Endothelial cell (in vitro differentiated cells): ENCODE data around the gene NOP9. TPM values are rescaled to one million over a fixed set of nuclear protein-coding genes. Genes with fewer than 3 reads are reported as not detected.

Experiments
- DNase-seq: peaks from one replicate; pipeline ENCODE4 v3.0.0; 2021; ENCODE audit warnings: low spot score
- H3K27ac Mint-ChIP-seq: one replicate; pipeline ENCODE4 v1.8.0; 2021; ENCODE audit warnings: mixed read lengths, inconsistent platforms; ENCODE audit not compliant: unreplicated experiment
- H3K27me3 Mint-ChIP-seq: one replicate; pipeline ENCODE4 v1.8.0; 2021; ENCODE audit warnings: mild to moderate bottlenecking, moderate library complexity, mixed read lengths, inconsistent platforms; ENCODE audit not compliant: unreplicated experiment
- H3K36me3 Mint-ChIP-seq: one replicate; pipeline ENCODE4 v1.8.0; 2021; ENCODE audit warnings: mild to moderate bottlenecking, low read depth, mixed read lengths, inconsistent platforms; ENCODE audit not compliant: unreplicated experiment
- H3K4me1 Mint-ChIP-seq: one replicate; pipeline ENCODE4 v1.8.0; 2021; ENCODE audit warnings: mild to moderate bottlenecking, mixed read lengths, inconsistent platforms; ENCODE audit not compliant: unreplicated experiment
- H3K4me3 Mint-ChIP-seq: one replicate; pipeline ENCODE4 v1.8.0; 2021; ENCODE audit warnings: mild to moderate bottlenecking, mixed read lengths, inconsistent platforms; ENCODE audit not compliant: unreplicated experiment
- H3K9me3 Mint-ChIP-seq: one replicate; pipeline ENCODE4 v1.8.0; 2021; ENCODE audit warnings: mixed read lengths, inconsistent platforms; ENCODE audit not compliant: unreplicated experiment
- total RNA-seq: library from RNA; stranded (reverse); fragmentation: NEBNext Ultra II Directional; extraction: Animal tissue kit (Norgen Biotek cat#: 25700); gene quantifications from one replicate; pipeline ENCODE4 v1.2.1, GENCODE V29; 2021; ENCODE audit not compliant: unreplicated experiment
- TF ChIP-seq, protein P1 (sequence below): fragments of 200-600 bp; sonication (generic); IDR thresholded peaks from one replicate; pipeline ENCODE4 v1.5.0; 2021; ENCODE audit warnings: antibody characterized with exemption; ENCODE audit not compliant: unreplicated experiment

NOP9 gene
- total RNA-seq, 1 donor from 2014 or later, result 27.2 TPM

DNA sequence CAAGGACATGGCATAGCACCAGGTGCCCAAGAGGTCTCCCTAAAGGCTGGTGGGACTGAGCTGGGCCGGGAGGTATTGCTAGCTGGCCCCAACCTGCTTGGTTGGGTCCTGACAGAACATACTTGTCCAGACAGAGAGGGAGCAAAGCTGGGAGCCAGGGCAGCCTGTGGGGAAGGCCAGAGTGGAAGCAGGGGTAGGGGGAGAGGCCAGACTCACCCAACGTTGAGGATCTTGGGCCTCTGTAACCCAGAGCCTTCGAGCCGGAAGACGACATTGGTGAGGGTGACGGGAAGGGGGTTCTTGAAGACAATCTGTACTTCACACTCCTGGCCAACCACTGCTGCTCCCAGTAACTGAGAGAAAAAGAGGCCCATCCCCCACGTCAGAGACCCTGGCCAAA is 45.7 kb upstream of the NOP9 start:
- Mint-ChIP-seq H3K27ac (no peak overlapping the region), H3K4me1 (peaks cover 9% of the 10 kb centered on the region), H3K36me3 (no peaks in the 10 kb centered on the region), H3K27me3 (peaks cover 12% of the 10 kb centered on the region), H3K4me3 (no peak overlapping the region), H3K9me3 (no peaks in the 10 kb centered on the region)
- TF ChIP-seq, protein P1, sequence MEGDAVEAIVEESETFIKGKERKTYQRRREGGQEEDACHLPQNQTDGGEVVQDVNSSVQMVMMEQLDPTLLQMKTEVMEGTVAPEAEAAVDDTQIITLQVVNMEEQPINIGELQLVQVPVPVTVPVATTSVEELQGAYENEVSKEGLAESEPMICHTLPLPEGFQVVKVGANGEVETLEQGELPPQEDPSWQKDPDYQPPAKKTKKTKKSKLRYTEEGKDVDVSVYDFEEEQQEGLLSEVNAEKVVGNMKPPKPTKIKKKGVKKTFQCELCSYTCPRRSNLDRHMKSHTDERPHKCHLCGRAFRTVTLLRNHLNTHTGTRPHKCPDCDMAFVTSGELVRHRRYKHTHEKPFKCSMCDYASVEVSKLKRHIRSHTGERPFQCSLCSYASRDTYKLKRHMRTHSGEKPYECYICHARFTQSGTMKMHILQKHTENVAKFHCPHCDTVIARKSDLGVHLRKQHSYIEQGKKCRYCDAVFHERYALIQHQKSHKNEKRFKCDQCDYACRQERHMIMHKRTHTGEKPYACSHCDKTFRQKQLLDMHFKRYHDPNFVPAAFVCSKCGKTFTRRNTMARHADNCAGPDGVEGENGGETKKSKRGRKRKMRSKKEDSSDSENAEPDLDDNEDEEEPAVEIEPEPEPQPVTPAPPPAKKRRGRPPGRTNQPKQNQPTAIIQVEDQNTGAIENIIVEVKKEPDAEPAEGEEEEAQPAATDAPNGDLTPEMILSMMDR, result no peak
- no peak for DNase-seq

DNA sequence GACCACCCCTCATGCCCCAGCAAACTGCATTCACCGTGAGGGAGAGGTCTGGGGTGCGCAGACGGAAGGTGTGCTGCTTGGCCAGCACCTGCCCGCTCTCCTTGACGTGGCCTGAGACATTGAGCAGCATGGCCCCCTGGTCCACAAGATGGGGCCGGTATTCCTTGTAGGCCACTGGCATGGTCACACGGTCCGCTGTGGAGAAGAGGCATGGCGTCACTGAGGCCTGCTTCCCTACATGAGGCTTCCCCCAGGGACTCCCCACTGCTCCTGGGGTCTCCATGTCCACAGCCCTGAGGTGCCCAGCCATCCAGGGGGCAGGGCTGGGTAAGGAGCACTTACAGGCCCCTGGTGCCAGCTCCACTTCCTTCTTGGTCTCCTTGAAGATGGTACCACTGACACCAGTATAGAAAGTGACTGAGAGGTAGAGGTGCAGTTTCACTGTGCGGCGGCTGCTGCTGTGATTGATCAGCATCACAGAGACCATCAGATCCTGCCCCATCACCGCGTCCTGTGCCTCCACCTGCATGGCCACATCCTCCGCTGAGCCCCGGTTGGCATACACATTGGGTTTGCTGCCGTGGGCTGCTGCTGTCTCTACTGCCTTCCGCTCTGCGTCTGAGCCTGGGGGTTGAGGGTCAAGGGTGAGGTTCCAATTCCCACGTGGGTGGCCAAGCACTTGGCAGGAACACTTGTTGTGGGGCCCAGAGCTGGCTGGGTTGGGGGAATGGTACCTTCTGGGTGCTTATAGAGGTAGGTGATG is 44.8 kb upstream of the NOP9 start:
- Mint-ChIP-seq H3K4me3 (no peak overlapping the region), H3K27ac (no peak overlapping the region), H3K9me3 (no peaks in the 10 kb centered on the region), H3K4me1 (peaks cover 9% of the 10 kb centered on the region), H3K27me3 (peaks cover 13% of the 10 kb centered on the region), H3K36me3 (no peaks in the 10 kb centered on the region)
- TF ChIP-seq, protein P1, result no peak
- no peak for DNase-seq

DNA sequence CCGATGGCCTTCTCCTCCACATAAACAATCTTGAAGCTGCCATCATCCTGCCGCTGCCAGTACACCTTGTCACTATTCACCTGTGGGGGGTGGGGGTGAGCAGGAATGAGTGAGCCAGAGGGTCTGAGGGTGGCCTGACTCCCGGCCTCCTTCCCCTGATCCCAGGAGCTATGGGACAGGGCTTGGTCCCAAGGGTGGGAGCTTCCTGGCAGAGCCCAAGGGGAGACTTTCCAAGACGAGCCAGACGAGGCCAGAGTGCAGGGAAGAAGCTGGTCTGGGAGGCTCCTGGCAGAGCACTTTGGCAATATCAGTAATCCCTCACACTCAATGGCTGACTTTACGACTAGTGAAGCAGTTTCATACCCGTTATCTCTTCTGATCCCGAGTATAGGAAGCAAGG is 44.2 kb upstream of the NOP9 start:
- Mint-ChIP-seq H3K9me3 (no peaks in the 10 kb centered on the region), H3K27ac (no peak overlapping the region), H3K4me1 (peaks cover 9% of the 10 kb centered on the region), H3K4me3 (no peak overlapping the region), H3K36me3 (no peaks in the 10 kb centered on the region), H3K27me3 (peaks cover 11% of the 10 kb centered on the region)
- TF ChIP-seq, protein P1, result no peak
- DNase-seq, result no peak

DNA sequence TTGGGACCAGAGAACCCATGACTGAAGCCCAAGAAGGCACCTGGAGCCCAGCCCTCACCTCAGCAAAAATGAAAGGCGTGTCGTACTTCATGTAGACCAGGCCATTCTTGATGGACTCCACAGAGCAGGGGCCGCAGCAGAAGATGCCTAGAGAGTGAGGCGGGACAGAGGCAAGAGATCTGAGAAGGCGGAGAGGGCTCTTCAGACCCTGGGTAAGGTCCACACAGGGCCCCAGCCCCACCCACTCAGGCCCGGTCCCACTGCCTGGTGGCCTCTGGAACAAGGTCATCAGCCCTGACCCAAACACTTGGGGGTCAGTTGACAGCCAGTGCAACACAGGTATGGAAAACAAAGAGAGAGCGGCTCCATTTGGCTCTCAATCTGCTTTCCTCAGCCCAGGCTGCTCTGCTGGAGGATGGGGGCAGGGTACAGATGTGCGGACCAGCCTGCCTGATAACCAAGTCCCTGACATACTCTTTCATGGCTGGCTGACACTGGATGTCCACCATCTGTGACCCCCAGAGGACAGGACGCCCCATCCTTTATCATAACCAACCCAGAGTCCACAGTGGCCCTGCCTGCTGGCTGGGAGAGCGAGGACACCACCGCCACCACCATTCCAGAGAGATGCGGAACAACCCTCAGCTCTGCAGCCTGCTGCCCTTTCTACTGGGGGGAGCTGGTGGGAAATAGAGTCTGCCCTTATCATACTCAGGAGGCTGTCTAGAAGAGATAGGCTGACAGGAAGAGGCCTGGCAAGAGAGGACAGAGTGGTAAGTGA is 43.5 kb upstream of the NOP9 start:
- H3K36me3 Mint-ChIP-seq, result no peaks in the 10 kb centered on the region
- no peak overlapping the region for H3K27ac Mint-ChIP-seq
- no peaks in the 10 kb centered on the region for H3K9me3 Mint-ChIP-seq
- DNase-seq, result no peak
- TF ChIP-seq, protein P1, result no peak
- peaks cover 13% of the 10 kb centered on the region for H3K27me3 Mint-ChIP-seq
- H3K4me3 Mint-ChIP-seq, result no peak overlapping the region
- peaks cover 9% of the 10 kb centered on the region for H3K4me1 Mint-ChIP-seq

DNA sequence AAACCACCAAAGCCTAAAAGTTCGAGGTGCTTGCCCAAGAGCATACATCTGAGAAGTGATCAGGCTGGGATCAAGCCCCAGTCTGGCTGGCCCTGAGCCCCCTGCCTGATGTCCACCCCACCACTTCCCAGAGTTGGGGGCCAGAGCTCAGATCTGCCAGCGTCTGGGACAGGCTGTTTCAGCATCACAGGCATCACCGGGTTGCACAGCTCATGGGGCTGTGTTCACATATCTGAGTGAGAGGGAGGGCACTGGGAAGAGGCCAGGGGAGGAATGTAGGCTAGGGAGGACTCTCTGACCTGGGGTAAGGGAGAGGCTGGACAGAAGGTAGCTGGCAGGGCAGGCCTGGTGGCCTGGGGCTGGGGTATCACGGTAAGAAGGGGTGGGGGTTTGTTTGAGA is 42.7 kb upstream of the NOP9 start:
- Mint-ChIP-seq H3K27ac (no peak overlapping the region), H3K4me3 (no peak overlapping the region), H3K9me3 (no peaks in the 10 kb centered on the region), H3K36me3 (no peaks in the 10 kb centered on the region), H3K4me1 (peaks cover 9% of the 10 kb centered on the region), H3K27me3 (peaks cover 15% of the 10 kb centered on the region)
- TF ChIP-seq, protein P1, result no peak
- DNase-seq, result no peak
